Measurements from ENCODE around the gene STIMATE.

- TF ChIP-seq EZH2 (IDR thresholded peaks at IDR 0.05; ENCODE audit: insufficient read depth, poor library complexity, severe bottlenecking) (no peak), EZH2phosphoT487 (IDR thresholded peaks at IDR 0.05; ENCODE audit: insufficient read depth, low read depth) (no peak)
Measured at GRCh38 chr3:52831500-52832301, 65.6 kb downstream of the STIMATE start.
